Measurements from ENCODE around the gene CDK5RAP2. TPM values are rescaled to one million over a fixed set of nuclear protein-coding genes. Genes with fewer than 3 reads are reported as not detected.

The CDK5RAP2 gene
- total and polyA plus RNA-seq, 5 experiments from 2014 or later: 17.1 to 94.9 (median 29.2) TPM

- peak overlapping the region in 2 of 10 donors; percentile 40 to 59 for H3K27ac Mint-ChIP-seq
- POLR2A ChIA-PET: no interaction called here
These were observed 195.7 kb downstream of the CDK5RAP2 start for GRCh38 chr9:120383999-120384924.

GRCh38 chr9:120383611-120383998 is 196.4 kb downstream of the CDK5RAP2 start:
- no peak for DNase-seq
- Mint-ChIP-seq H3K36me3 (peaks cover 15 to 25% (median 20%) of the 10 kb centered on the region in 3 donors), H3K4me1 (peaks cover 0 to 5% (median 2%) of the 10 kb centered on the region in 4 donors), H3K4me3 (no peak overlapping the region), H3K9me3 (peaks cover 0 to 22% (median 10%) of the 10 kb centered on the region in 9 donors), H3K27ac (no peak overlapping the region), H3K27me3 (no peaks in the 10 kb centered on the region)
- ATAC-seq: no peak
- POLR2A ChIA-PET: no interaction called here

More at GRCh38 chr9:120383999-120384924, 195.7 kb downstream of the CDK5RAP2 start:
- H3K27me3 Mint-ChIP-seq: no peaks in the 10 kb centered on the region
- DNase-seq: no peak
- ATAC-seq: no peak
- H3K9me3 Mint-ChIP-seq: peaks cover 0 to 15% (median 8%) of the 10 kb centered on the region in 9 donors
- peaks cover 15 to 26% (median 20%) of the 10 kb centered on the region in 3 donors for H3K36me3 Mint-ChIP-seq
- H3K4me1 Mint-ChIP-seq: peaks cover 0 to 7% (median 2%) of the 10 kb centered on the region in 4 donors
- no peak overlapping the region for H3K4me3 Mint-ChIP-seq

- ATAC-seq: no peak
These were observed 197.5 kb downstream of the CDK5RAP2 start for GRCh38 chr9:120382453-120382852.

DNA sequence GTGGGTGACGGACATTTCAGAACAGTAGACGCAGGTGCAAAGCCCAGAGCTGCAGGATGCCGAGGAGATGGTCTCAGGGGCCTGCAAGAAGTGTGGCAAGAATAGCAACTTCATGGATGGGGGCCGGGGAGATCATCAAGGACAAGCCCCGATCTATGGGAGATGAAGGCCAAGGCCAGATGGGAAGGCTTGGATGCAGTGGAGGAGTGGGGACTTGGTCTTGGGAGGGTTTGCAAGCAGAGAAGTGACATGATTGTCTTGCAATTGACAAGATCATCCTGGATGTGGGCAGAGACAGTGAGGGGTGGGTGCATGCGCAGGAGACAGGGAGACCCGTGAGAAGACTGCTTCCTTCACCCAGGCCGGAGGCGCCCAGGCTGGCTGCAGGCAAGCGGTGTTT is 198.1 kb downstream of the CDK5RAP2 start:
- POLR2A ChIA-PET: no interaction called here
- H3K27me3 Mint-ChIP-seq: no peaks in the 10 kb centered on the region
- H3K27ac Mint-ChIP-seq: peak overlapping the region in 2 of 10 donors; percentile 41 to 56
- peaks cover 0 to 5% (median 2%) of the 10 kb centered on the region in 4 donors for H3K4me1 Mint-ChIP-seq
- H3K9me3 Mint-ChIP-seq: peaks cover 0 to 39% (median 10%) of the 10 kb centered on the region in 9 donors
- H3K36me3 Mint-ChIP-seq: peaks cover 16 to 32% (median 26%) of the 10 kb centered on the region in 3 donors
- DNase-seq (no peak), ATAC-seq (no peak)
- no peak overlapping the region for H3K4me3 Mint-ChIP-seq

More at GRCh38 chr9:120382453-120382852, 197.5 kb downstream of the CDK5RAP2 start:
- Mint-ChIP-seq H3K9me3 (peaks cover 0 to 33% (median 10%) of the 10 kb centered on the region in 9 donors), H3K4me3 (no peak overlapping the region), H3K27ac (no peak overlapping the region), H3K4me1 (peaks cover 0 to 5% (median 2%) of the 10 kb centered on the region in 4 donors), H3K36me3 (peaks cover 14 to 32% (median 22%) of the 10 kb centered on the region in 3 donors), H3K27me3 (no peaks in the 10 kb centered on the region)
- no peak for DNase-seq
- POLR2A ChIA-PET: no interaction called here

- H3K4me3 Mint-ChIP-seq: no peak overlapping the region
- H3K36me3 Mint-ChIP-seq: peaks cover 13 to 30% (median 29%) of the 10 kb centered on the region in 3 donors
- peaks cover 0 to 5% (median under 1%) of the 10 kb centered on the region in 4 donors for H3K4me1 Mint-ChIP-seq
- POLR2A ChIA-PET: no interaction called here
- ATAC-seq: no peak
- peaks cover 0 to 46% (median 15%) of the 10 kb centered on the region in 9 donors for H3K9me3 Mint-ChIP-seq
- H3K27ac Mint-ChIP-seq: no peak overlapping the region
- DNase-seq: no peak
- peaks cover 0 to 3% (median 0%) of the 10 kb centered on the region in 5 donors for H3K27me3 Mint-ChIP-seq
These were observed 200.4 kb downstream of the CDK5RAP2 start for GRCh38 chr9:120379611-120380010.

GRCh38 chr9:120378680-120379079 is 201.3 kb downstream of the CDK5RAP2 start:
- no peak overlapping the region for H3K27ac Mint-ChIP-seq
- DNase-seq: no peak
- no peak for ATAC-seq

GRCh38 chr9:120377268-120378159 is 202.5 kb downstream of the CDK5RAP2 start:
- no peak for ATAC-seq
- Mint-ChIP-seq H3K27ac (no peak overlapping the region), H3K4me1 (peaks cover 0 to 5% (median 0%) of the 10 kb centered on the region in 4 donors), H3K36me3 (peaks cover 15 to 30% (median 29%) of the 10 kb centered on the region in 3 donors), H3K4me3 (no peak overlapping the region), H3K27me3 (peaks cover 0 to 7% (median 0%) of the 10 kb centered on the region in 5 donors), H3K9me3 (peaks cover 0 to 46% (median 15%) of the 10 kb centered on the region in 9 donors)
- POLR2A ChIA-PET: interaction anchor here (0.6 kb wide), 1 partner anchor 266 kb away, joined by 3 read pairs; no protein-coding TSS in a partner anchor
- DNase-seq: no peak

More at GRCh38 chr9:120378680-120379079, 201.3 kb downstream of the CDK5RAP2 start:
- Mint-ChIP-seq H3K36me3 (peaks cover 15 to 30% (median 29%) of the 10 kb centered on the region in 3 donors), H3K4me3 (no peak overlapping the region), H3K4me1 (peaks cover 0 to 5% (median 0%) of the 10 kb centered on the region in 4 donors), H3K27me3 (peaks cover 0 to 7% (median 0%) of the 10 kb centered on the region in 5 donors), H3K9me3 (peaks cover 0 to 46% (median 15%) of the 10 kb centered on the region in 9 donors)
- POLR2A ChIA-PET: no interaction called here

GRCh38 chr9:120376101-120376500 is 203.9 kb downstream of the CDK5RAP2 start:
- peaks cover 0 to 7% (median 0%) of the 10 kb centered on the region in 5 donors for H3K27me3 Mint-ChIP-seq
- peaks cover 0 to 46% (median 15%) of the 10 kb centered on the region in 9 donors for H3K9me3 Mint-ChIP-seq
- H3K4me3 Mint-ChIP-seq: no peak overlapping the region
- DNase-seq (no peak), ATAC-seq (no peak)
- H3K4me1 Mint-ChIP-seq: no peaks in the 10 kb centered on the region
- H3K36me3 Mint-ChIP-seq: peaks cover 15 to 28% (median 27%) of the 10 kb centered on the region in 3 donors
- POLR2A ChIA-PET: no interaction called here
- H3K27ac Mint-ChIP-seq: peak overlapping the region in 1 of 10 donors; percentile 69

DNA sequence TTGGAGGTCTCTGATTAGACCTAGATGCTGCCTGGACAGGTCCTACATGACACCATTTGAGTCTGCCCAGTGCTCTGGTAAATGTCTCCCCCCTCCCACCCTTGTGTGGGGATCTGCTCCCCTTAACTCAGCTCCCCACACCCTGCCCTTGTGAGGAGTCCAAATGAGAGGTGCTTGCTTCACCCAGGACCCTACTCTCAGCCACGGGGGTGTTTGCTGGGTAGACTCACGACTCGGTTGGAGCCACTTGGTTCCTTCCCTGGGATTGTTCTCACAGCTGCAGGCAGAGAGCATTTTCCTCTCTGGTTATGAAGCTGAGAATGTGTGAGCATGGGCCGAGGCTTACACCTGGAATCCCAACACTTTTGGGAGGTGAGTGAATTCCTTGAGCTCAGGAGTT is 204.7 kb downstream of the CDK5RAP2 start:
- Mint-ChIP-seq H3K36me3 (peaks cover 15 to 24% (median 20%) of the 10 kb centered on the region in 3 donors), H3K4me3 (no peak overlapping the region), H3K27me3 (peaks cover 0 to 7% (median 0%) of the 10 kb centered on the region in 5 donors), H3K27ac (no peak overlapping the region), H3K4me1 (no peaks in the 10 kb centered on the region), H3K9me3 (peaks cover 0 to 42% (median 13%) of the 10 kb centered on the region in 9 donors)
- ATAC-seq: no peak
- POLR2A ChIA-PET: no interaction called here
- no peak for DNase-seq

- Mint-ChIP-seq H3K27me3 (peaks cover 0 to 7% (median 0%) of the 10 kb centered on the region in 5 donors), H3K36me3 (peaks cover 12 to 19% (median 15%) of the 10 kb centered on the region in 3 donors), H3K4me3 (no peak overlapping the region), H3K4me1 (no peaks in the 10 kb centered on the region), H3K9me3 (peaks cover 0 to 37% (median 13%) of the 10 kb centered on the region in 9 donors), H3K27ac (no peak overlapping the region)
- POLR2A ChIA-PET: no interaction called here
- no peak for DNase-seq
- no peak for ATAC-seq
These were observed 205.2 kb downstream of the CDK5RAP2 start for GRCh38 chr9:120374817-120375216.

DNA sequence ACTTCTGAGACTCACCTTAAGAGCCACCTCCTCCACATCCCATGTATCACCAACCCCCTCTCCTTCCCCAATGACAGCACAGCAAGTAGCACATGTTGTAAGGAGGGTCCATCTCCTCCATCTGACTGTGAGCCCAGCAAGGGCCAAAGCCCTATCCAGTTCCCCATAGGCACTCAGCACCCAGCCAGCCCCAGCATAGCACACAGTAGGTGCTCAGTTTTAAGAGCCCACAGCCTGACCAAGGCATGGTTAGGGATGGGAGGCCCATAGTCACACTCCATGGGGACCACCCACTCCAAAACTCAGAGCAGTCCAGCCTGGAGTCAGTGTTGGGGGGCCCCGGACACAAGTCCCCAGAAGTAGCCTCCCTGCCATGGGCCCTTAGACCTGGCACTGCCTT is 205.7 kb downstream of the CDK5RAP2 start:
- Mint-ChIP-seq H3K4me3 (no peak overlapping the region), H3K27ac (peak overlapping the region in 1 of 10 donors; percentile 18), H3K36me3 (peaks cover 12 to 15% (median 13%) of the 10 kb centered on the region in 3 donors), H3K27me3 (peaks cover 0 to 7% (median 0%) of the 10 kb centered on the region in 5 donors), H3K9me3 (peaks cover 0 to 31% (median 13%) of the 10 kb centered on the region in 9 donors), H3K4me1 (no peaks in the 10 kb centered on the region)
- POLR2A ChIA-PET: no interaction called here
- DNase-seq (no peak), ATAC-seq (no peak)

DNA sequence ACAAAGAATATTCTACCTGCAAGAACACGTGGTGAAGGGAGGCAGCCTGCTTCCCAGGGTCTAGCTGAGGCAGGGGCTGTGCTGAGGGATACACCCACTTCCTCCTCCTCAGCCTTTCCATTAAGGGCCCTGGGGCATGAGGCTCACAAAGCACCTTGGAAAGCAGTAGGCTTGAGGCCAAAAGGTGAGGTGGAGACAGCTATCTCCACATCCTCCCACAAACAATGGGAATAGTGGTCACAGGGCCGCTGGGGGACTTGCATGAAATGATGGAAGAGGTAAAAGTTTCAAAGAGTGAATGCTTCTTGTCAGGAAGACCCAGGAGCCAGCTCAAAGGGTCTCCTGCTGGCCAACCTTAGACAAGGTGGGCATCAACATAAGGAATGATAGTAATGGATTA is 207.9 kb downstream of the CDK5RAP2 start:
- POLR2A ChIA-PET: no interaction called here
- Mint-ChIP-seq H3K36me3 (peaks cover 3 to 6% (median 6%) of the 10 kb centered on the region in 3 donors), H3K4me3 (no peak overlapping the region), H3K4me1 (no peaks in the 10 kb centered on the region), H3K9me3 (peaks cover 0 to 10% (median 7%) of the 10 kb centered on the region in 9 donors), H3K27me3 (peaks cover 0 to 7% (median 0%) of the 10 kb centered on the region in 5 donors), H3K27ac (no peak overlapping the region)
- DNase-seq (no peak), ATAC-seq (no peak)
